ENCODE measurements around the gene SOBP.

GRCh38 chr6:107616775-107617174, 126.9 kb downstream of the SOBP start:
- TF ChIP-seq CTCF (conservative IDR thresholded peaks at IDR 0.05 in 1 of 2, IDR thresholded peaks at IDR 0.05 in 1 of 2; ENCODE audit: low read depth in 1 of 2, low read length in 2 of 2) (no peak), EZH2 (IDR thresholded peaks at IDR 0.05; ENCODE audit: low read length, missing control alignments) (no peak)
